GM12864 (cell line): ENCODE results near the gene CNBD2.
"Not testable (repeated sequence)": the region's sequence is repeated elsewhere in the genome, so short reads cannot be mapped to it uniquely, and the experiment has no call there.

Experiments used
- DNase-seq: peaks from one replicate; pipeline ENCODE4 v3.0.0-alpha.2; 2011; ENCODE audit warnings: low read depth
- H3K4me3 ChIP-seq: 2 replicates; pipeline ENCODE4 v1.5.1; 2011; ENCODE audit warnings: mild to moderate bottlenecking, low read depth, low read length, control low read depth
- TF ChIP-seq, protein P1 (sequence below): IDR thresholded peaks from 2 replicates; pipeline ENCODE4 v1.5.1; 2011; ENCODE audit warnings: low read depth, mild to moderate bottlenecking, moderate library complexity, low read length, control low read depth, inconsistent platforms; ENCODE audit errors: missing control alignments

Gene CNBD2

DNA sequence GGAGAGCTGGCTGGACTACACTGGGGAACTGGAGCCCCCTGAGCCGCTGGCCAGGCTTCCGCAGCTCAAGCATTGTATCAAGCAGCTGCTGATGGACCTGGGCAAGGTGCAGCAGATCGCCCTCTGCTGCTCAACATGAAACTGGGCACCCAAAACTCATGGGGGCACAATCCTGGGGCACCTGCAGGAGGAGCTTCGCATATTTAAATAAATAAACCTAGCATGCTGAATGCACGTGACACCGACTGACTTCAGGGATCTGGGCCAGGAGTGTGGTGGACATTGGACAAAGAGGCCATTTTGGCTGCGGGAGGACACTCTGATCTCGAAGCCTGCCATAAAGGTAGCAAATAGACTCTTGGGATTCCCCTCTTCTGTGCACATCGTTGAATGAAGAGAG lies 20.9 kb upstream of the CNBD2 start:
- DNase-seq = no peak
- TF ChIP-seq, protein P1, sequence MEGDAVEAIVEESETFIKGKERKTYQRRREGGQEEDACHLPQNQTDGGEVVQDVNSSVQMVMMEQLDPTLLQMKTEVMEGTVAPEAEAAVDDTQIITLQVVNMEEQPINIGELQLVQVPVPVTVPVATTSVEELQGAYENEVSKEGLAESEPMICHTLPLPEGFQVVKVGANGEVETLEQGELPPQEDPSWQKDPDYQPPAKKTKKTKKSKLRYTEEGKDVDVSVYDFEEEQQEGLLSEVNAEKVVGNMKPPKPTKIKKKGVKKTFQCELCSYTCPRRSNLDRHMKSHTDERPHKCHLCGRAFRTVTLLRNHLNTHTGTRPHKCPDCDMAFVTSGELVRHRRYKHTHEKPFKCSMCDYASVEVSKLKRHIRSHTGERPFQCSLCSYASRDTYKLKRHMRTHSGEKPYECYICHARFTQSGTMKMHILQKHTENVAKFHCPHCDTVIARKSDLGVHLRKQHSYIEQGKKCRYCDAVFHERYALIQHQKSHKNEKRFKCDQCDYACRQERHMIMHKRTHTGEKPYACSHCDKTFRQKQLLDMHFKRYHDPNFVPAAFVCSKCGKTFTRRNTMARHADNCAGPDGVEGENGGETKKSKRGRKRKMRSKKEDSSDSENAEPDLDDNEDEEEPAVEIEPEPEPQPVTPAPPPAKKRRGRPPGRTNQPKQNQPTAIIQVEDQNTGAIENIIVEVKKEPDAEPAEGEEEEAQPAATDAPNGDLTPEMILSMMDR = peak; percentile 50
- no peak overlapping the region for H3K4me3 ChIP-seq

DNA sequence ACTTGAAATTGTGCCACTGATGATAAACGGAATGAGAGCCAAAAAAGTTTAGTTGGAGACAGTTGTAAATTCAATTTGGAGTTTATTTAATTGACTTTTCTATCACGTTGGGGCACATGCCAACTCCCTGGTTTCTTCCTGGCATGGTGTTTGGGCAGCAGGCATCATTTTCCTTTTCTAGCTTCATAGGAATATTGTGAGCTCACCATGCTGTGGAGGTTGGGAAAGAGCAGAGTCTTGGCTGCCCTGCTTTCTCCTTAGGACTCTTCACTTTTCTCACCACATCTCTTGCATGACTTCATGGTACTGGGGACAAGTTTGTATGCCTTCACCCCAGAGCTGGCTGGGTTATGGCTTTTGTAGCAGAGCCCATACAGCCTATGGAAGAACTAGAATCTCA lies 20.5 kb upstream of the CNBD2 start:
- no peak overlapping the region for H3K4me3 ChIP-seq
- TF ChIP-seq, protein P1 = no peak
- no peak for DNase-seq

DNA sequence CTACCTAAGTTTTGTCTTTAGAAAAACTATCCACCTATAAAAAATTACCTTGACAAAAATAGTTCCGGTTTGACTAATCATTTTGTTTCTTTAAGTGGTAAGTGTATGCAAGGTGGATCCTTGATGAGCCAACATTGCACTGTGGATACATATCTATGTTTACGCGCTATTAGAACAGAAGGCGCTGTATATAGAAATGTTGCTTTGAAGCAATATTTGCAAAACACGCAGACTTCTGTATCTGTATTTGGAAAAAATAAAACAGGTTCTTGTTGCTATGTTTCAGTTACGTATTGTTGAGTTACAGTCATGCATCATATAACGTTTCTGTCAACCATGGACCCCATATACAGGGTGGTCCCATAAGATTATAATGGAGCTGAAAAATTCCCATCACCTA lies 18.3 kb upstream of the CNBD2 start:
- TF ChIP-seq, protein P1 = no peak

DNA sequence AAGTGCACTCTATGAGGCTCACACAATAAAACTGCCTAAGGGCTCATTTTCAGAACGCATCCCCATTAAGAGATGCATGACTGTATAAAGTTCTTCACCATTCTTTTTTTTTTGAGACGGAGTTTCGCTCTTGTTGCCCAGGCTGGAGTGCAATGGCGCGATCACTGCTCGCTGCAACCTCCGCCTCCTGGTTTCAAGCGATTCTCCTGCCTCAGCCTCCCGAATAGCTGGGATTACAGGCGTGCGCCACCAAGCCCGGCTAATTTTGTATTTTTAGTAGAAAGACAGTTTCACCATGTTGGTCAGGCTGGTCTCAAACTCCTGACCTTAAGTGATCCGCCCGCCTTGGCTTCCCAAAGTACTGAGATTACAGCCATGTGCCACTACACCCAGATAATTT lies 16.3 kb upstream of the CNBD2 start:
- not testable (repeated sequence) for DNase-seq
- H3K4me3 ChIP-seq = peak overlapping the region; percentile 81

More for the DNA sequence above, 18.3 kb upstream of the CNBD2 start:
- DNase-seq = no peak
- no peak overlapping the region for H3K4me3 ChIP-seq

DNA sequence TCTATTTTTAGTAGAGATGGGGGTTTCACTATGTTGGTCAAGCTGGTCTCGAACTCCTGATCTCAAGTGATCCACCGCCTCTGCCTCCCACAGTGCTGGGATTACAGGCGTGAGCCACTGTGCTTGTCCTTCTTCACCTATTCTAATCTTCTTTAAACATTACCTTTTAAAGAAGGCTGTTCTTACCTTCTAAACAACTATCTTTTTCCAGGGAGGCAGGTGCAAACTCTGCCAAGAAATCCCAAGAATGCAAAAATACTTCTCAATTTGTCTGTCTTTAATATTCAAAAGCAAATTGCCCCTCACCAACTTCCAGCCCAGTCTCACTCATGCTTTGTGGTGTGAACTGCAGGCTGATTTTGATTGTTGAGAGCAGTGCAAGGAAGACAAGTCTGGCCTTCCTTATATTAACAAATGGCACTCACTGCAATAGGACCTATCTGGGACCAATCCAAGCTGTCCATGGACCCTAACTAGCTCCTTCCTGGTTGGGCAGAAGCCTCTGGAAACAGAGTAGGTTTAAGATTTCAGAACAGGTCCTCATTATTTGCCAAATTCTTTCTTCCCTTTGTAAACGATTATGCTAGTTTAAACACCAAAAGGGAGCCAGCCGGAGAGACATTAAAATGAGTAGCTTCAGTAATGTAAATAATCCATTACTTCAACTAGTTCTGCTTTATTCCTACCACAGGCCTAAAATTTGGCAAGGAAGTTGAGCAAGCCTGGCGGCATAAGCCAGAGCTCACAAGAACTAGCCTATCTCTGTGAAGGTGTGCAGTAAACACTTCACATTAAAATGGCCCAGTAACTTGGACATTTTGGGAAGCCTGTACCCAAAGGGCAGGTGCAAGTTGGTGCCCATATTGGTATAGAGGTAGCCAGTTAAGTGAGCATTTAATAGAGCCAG lies 15.7 kb upstream of the CNBD2 start:
- DNase-seq = no peak
- peak overlapping the region; percentile 81 for H3K4me3 ChIP-seq
- TF ChIP-seq, protein P1 = no peak

DNA sequence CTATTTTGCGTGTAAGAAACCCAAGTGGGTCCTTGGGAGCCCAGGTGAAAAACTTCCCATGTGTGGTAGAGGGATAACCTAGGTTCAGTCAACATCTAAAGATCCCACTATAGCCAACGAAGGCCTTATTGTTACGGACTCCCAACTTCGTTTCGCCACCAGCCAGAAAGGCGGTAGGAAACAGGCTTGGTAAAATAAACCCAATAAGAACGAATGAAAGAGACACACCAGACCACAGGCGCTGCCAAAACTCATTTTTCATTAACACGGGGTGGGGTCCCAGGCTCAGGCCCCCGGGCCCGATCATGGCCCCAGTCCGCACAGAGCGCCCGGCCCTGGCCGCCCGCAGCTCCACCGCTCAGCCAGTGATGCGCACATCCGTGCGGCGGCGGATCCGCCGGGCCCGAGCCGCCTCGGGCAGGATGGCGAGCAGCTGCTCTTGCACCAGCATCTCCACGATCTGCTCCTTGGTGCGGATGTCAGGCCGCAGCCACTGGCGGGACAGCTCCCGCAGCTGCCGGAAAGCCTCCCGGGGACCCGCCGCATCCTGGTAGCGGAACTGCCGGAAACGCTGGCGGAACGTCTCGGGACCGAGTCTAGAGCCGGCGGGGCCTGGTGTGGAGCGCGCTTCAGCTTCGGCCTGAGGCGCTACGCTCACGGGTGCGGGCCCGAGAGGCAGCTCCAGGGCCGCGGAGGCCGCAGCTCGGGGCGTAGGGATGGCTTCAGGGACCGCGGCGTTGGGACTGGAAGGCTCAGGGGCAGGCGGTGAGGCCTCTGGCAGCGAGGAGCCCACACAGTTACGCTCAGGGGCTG lies 14.8 kb upstream of the CNBD2 start:
- DNase-seq = no peak
- TF ChIP-seq, protein P1 = no peak

DNA sequence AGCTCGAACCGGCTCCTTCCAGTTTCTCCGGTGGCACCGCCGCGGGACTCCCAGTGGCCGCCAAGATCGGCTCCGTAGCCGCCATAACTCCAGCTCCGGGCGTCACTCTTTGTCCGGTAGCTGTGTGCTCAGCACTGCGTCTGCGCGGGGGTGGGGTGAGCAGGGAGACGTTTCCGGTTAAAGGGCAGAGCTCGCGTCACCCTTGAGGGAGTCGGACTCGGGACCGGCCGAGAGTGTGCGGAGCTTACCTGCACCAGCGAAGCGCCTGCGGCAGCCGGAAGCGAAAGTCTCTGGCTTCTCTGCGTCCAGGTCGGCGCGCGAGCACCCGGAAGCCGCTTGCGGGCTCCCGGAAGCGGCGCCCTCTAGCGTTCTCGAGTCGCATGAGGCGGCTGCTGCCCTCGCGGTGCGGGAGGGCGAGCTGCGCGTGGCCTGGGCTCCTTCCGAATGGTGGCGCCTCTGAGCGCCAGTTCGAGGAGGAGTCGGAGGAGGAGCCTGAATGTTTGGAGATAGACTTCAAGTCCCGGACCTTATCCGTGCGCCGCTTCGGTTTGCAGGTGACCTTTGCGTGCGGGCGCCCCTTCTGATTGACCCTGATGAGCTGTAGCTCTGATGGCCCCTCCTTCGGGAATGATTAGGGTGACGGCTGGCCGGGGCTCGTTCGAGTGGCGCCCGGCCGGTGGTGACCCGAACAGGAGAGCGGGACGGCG lies 14.0 kb upstream of the CNBD2 start, which contains the start of gene SCAND1:
TSS of gene SCAND1 (minus strand) at position 303 of the 707 bp plus-strand sequence. CDS start at position 85, 218 bp downstream.
- H3K4me3 ChIP-seq = peak within 1 kb of the TSS; percentile 81
- DNase-seq = peak; percentile 98
- TF ChIP-seq, protein P1 = peak; percentile 93

More for the DNA sequence above, 14.8 kb upstream of the CNBD2 start:
- H3K4me3 ChIP-seq = peak overlapping the region; percentile 81
